ENCODE measurements around the gene TRPV4.

DNA sequence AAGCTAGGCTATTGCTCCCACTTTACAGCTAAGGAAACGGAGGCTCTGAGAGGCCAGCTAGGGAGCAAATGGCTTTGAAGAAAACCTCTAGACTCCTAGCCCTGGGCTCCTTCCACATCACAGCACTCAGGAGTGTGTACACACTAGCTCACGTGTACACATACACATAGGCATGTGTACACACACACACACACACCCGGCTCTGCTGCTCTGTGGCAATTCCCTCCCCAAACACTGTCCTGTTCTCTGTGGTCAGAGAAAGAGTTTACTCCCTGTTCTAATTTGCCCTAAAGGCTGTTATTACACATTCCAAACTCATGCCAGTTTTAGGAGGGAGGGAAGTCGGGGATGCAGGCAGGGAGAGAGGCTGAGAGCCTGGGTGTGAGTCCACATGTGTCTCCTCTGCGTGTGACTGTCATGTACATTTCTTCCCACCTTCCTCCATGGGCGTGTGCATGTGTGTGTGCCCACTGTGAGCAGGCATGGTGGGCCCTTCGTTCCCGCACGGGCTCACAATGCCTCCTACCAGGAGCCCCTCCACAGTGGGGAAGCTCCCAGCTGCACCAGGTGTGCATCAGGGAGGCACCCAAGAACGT lies 14.2 kb downstream of the TRPV4 start:
- TF ChIP-seq CTCF (IDR thresholded peaks at IDR 0.05): no peak
- no peak for TF ChIP-seq EZH2phosphoT487 (IDR thresholded peaks at IDR 0.05)
- TF ChIP-seq EZH2 (IDR thresholded peaks at IDR 0.05): no peak

All from neural progenitor cell (in vitro differentiated cells).